GM19351 (cell line): ENCODE measurements around the gene SCLT1.

Experiments used
- ATAC-seq: cut with Tn5 transposase; IDR thresholded peaks from one replicate; pipeline ENCODE4 v1.9.1; 2021; ENCODE audit warnings: mild to moderate bottlenecking, moderate library complexity; ENCODE audit not compliant: unreplicated experiment

The SCLT1 gene

DNA sequence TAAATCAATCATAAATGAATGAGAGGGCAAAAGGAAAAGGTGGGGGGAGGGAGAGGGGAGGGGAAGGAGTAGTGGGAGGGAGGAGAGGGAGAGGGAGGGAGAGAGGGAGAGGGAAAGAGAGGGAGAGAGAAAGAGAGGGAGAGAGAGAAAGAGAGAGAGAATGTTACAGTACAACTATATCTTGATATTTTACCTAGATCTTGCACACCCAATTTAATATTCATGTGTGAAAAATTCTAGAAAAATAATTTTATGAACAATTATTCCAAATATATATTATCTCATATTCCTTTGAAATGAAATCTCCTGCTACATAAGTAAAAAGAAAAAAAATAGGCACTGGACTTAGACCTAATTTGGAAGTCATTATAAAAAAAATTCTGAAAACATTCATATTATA, 120.0 kb downstream of the SCLT1 start:
- ATAC-seq = no peak

DNA sequence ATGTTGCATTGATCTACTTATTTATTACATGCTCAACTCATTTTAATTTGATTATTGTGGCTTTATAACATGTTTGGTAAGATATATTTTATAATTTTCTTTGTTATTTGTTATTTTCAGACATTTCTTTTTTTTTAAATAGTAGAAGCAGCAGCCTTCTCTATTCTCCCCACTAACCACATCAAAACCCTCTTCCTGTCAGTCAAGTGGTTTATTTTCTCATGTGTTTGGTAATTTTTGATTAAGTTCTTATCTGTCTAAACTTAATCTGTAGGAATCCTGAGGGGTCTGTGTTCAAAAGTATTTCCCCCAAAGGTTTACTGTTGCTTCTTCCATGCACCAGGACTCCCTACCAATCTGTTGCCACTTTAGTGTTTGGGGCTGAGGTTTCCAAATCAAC, 131.9 kb downstream of the SCLT1 start:
- ATAC-seq = no peak

DNA sequence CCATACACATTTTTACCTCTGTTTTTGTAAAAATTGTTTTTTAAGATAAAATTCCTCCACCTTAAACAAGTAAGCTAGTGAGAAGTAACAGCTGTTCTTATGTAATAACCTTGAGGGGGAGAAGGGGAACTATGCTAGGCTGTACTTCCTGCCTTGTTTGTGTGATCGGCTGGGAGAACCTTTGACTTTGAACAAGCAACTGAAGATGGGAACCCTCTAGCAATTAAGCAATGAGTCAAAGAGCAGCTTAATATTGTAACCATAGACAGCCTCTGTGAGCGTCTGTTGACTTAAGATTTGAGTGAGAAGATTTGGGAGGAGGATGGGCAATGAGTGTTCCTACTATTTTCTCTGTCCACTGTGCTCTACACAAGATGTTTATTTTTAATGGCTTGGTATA, 135.1 kb downstream of the SCLT1 start:
- ATAC-seq = no peak

DNA sequence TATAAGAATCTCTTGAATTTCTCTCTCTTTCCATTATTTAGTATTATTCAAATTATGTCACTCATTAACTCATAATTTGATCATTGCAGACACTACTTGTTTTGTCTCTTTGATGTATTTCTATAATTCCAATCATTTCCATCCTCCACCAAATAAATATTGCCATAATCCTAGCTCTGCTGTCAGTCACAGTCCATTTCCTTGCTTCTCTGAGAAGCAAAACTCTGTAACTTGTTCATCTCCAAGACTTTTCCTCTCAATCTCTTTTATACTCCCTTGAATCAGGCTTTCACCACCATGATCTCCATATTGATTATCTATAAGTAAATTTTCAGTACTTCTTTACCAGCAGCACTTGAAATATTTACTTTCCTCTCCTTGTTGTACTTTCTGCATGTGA, 135.9 kb downstream of the SCLT1 start:
- no peak for ATAC-seq

DNA sequence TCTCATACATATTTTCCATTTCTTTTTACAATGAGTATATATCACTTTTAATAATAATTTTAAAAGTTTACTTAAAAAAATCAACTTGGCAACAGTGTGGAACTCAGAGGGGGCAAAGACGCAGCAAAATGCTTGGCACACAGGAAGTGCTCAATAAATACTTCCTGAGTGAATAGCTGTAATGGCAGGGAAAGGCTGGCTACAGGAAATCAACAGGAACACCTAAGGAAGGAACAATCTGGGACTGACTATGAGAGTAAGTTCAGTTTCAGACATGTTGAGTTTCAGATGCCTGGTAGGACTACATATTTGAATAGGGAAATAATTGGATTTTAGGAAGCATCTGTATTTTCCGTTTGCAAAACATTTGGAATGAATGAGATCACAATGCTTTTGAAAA, 137.6 kb downstream of the SCLT1 start:
- ATAC-seq = no peak

DNA sequence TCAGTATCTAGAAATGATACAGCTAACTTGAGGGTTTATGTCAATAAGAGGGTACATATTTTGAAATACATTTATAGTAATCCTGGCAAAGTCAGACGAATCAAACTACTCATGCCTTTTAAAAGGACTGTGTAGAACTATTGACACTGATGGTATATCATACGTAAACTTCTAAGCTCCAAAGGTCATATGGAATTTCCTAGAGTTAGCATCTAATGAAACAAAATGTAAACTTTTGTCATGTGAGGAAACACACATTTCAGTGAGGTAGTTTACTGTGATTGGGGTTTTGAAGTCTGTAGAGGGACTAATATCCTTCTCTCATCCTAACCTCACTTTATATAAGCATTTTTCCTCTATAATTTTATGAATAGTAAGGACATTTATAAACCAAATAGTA, 138.4 kb downstream of the SCLT1 start:
- ATAC-seq = no peak

DNA sequence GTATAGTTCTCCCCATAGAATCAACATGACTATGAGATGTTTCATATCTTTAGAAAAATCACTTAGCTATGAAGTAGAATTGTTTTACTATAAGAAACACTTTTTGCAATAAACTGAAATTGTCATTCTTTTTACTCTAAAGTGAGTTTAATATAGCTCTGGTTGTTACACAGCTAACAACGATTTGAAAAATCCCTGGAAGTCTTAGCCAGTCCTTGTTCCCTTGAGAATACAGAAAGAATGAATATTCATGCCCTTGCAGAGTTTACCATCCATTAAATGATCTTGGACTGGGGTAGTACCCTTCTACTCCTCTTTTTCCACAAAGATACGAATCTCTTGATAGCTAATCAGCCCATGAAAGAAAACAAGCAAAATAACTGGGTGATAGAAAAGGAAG, 142.0 kb downstream of the SCLT1 start:
- ATAC-seq = no peak

DNA sequence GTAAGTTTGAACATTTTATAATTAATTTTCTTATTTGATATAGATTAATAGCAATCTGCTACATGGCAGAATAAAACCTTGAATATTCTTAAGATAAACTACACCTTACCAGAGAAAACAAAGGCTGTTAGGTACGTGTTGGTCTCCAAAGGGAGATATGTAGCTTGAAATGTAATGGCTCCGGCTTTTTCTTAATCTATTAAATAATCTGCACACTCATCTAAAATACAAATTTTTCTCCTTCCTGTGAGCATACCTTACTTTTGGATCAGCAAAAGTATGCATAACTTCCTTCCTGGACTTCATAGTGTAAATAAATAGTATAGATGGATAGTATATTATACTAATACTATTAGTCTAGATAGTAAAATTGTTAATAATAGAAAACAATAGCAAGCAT, 142.5 kb downstream of the SCLT1 start:
- ATAC-seq = no peak

DNA sequence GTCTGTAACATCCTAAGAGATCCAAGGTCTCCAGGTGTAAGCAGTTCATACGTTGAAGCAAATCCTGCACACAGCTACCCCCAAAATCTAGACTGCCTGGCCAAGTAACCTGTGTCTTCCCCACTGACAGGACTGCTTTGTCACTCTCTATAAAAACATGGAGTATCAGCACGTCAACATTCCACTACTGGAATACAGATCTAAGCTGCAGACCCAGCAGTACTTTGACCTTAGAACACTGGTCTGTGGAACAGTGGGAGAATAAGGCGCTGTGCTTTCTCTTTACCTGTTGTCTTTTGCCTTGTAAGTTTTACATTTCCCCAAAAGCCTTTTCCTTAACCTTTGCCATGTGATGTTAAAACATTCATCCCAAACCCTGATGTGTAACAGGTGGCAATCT, 146.4 kb downstream of the SCLT1 start:
- ATAC-seq = no peak

DNA sequence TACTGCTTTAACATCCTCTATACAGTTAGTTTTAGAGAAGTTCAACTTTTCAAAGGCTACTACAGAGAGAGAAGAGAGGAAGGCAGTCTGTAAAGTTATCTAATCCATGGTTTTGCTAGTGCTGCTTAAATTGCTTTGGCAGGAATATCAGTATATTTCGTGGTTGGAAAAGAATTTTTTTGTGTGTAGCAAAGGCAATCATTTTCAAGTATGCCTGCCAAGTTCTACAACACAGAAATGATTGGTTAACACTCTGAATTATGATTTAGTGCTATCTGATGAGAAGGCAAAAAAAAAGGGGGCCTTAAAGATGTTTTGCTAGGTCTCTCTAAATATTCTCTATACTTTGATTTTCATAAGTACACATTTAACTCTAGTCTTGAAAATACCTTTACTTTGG, 150.7 kb downstream of the SCLT1 start:
- ATAC-seq = no peak

DNA sequence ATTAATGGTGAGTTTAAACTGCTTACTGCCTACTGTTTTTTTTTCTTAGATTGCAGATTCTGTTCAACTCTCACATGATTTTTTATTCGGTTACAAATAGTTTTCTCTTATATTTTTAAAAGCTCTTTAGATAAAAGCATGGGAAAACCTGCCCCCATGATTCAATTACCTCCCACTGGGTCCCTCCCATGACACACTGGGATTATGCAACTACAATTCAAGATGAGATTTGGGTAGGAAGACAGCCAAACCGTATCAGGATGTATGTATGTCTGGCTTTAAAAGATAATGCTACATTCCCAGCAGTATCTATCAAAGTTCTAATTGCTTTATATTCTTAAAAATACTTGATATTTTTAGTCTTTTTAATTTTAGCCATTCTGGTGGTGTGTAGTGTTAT, 152.4 kb downstream of the SCLT1 start:
- no peak for ATAC-seq

DNA sequence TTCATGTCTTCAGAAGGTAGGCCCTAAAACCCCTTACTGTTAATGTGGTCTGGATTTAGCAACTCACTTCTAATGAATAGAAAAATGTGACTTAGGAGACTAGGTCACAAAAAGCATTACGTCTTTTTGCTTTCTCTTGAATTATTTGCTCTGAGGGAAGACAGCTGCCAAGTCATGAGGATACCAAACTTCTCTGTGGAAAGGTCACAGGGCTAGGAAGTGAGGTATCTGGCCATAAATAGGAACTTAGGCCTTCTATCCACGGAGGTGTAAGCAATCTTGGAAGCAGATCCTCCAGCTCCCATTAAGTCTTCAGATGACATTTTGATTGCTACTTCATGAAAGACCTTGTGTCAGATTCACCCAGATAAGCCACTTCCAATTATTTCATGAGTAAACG, 163.3 kb downstream of the SCLT1 start:
- ATAC-seq = no peak

DNA sequence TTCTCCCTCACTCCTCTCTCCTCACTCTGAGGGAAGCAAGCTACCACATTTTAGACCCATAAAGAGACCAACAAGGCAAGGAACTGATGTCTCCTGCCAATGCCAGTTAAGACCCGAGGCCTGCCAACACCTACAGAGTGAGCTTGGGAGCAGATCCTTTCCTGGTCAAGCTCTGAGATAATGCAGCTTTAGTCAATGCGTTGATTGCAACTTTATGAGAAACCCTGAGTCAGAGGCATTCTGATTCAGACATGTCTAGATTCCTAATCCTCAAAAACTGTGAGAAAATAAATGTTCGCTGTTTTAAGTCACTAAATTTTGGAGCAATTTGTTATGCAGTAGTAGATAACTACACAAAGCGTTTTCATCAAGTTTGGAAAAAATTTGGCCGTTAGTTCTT, 168.4 kb downstream of the SCLT1 start:
- no peak for ATAC-seq

DNA sequence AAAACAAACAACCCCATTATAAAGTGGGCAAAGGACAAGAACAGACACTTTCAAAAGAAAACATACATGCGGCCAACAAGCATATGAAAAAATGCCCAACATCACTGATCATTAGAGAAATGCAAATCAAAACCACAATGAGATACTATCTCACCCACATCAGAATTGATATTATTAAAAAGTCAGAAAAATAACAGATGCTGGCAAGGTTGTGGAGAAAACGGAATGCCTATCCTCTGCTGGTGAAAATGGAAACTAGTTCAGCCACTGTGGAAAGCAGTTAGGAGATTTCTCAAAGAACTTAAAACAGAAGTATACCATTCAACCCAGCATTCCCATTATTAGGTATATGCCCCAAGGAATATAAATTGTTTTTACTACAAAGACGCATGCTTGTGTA, 171.4 kb downstream of the SCLT1 start:
- ATAC-seq = no peak

DNA sequence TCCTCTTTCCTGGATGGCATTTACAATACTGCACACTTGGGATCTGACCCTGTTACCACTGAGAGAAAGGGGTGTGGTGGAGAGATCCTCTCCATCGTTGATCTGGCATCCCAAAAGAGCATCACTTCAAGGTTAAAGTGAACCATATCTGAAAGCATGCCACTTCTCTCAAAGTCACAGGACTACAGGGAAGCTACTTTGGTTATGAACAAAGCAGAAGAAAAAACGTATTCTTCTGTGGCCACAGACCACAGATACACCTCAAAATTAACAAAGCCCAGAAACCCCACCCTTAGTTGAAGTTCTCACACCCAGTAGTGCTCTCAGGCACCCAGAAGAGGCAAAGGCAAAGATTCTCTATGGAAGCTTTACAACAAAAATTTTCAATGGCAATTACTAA, 175.6 kb downstream of the SCLT1 start:
- peak; percentile 75 for ATAC-seq

DNA sequence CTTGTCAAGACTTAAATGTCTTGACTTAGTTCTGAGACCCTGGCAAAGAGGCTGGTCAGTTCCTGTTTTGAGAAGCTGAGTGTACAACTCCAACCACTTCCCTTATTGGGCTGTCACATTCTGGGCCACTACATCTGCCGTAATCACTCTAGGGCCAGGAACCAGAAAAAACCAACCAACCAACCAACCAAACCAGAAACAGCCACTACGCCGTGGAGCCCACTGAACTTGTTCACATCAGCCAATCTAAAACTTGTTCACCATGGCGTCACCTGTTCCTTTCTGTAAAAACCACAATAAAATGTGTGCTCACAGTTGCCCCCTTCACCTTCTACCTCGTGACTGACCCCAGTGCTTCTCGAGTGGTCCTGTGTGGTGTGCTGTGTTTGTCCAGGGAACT, 176.5 kb downstream of the SCLT1 start:
- ATAC-seq = peak; percentile 76

DNA sequence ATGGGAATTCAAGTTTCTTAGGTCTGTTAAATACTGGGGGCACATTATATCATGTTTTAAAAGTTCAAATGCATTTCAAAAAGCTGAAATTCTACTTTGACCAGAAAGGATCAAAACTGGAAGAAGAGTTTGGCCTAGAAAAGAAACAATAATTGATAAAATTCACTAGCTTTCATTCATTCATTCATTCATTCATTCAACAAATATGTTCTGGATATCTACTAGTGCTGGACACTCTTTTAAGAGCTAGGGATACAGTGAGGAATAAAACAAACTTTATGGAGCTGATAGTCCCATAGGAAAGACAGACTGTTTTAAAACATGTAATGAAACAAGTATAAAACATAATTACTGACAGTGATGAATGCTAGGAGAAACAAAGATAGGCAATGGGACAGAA, 177.8 kb downstream of the SCLT1 start:
- ATAC-seq = no peak

DNA sequence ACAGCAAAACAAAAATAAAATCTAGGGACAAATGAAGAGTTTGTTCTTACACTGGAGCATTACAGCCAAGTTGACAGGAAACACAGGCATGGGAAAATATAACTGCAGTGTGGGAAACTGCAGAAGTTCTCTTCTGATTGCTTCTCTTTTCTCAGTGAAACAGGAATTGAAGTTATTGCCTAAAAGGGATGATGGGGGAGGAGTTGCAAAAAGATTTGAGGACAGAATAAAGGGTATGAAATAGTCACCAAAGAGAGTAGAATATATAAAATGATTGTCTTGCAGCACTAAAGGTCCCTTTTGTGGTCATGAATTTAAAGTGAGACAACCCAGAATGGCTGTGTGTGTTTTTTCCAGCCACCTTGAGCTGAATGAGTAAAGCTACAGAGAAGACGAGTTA, 180.1 kb downstream of the SCLT1 start:
- ATAC-seq = peak; percentile 9

DNA sequence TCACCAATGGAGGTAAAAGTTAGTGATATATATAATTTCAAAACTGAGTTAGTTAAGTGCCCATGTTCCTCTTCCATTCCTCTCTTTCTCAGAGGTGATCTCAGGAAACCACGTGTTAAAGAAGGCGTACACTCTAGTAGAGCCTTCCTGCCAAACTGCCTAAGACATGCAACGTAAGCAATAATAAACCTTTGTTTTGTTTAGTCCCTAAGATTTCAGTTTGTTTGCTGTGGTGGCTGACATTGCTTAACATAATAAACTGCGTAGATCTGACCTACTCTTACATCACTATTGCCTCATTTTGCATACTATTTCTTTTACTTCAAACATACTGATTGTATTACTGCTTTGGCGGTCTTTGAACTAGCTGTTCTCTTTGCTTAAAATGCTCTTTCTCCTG, 184.6 kb downstream of the SCLT1 start:
- ATAC-seq = no peak

DNA sequence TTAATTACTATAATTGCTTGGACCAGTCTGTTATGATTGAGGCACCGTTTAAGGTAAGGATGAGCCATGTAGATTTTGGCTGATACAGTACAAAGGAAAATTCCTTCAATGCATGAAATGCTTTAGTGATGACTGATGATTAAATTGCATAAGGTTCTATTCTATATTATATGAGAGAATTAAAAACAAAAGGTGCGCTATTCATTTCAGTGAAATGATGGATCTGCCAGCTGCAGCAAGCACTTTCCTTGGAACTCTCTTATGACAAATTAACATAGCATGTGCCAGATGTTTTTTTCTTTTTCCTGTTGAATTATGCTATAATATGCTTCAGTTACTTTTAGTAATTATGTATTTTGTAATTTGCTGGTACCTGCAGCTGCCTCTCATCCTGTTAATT, 185.4 kb downstream of the SCLT1 start:
- ATAC-seq = no peak

DNA sequence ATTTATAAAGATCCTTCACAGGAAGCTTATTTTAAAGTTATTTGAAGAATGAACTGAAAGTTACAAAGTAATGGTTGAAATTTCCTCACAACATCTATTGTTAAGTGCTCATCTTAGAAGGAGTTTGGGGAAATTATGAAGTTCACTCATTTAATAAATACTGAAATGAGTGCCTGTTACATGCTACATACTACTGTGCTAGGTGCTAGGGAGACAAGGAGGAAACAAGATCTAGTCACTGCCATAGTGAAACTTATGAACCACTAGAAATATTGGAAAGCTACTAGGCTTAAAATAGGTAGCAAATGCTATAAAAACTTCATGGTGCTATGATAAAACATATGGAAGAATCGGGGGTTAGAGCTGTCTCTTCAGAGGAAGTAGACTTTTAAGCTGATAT, 186.8 kb downstream of the SCLT1 start:
- ATAC-seq = no peak

DNA sequence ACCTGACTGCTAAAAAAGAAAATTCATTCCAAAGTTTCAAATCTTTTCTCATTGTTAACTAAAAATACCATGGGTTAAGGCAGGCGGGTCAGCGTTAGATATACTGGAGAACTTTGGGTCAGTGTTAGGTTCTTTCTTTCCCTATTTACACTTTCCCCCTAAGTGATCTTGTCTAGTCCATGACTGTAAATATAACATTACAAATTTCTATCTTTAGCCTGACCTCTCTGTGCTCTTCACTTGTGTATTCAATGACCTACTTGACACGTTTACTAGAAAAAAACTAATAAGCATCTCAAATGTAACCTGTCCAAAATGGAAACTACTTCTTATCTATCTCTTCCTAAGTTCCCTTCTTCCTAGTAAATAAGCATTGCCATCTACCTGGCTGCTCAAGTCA, 188.5 kb downstream of the SCLT1 start:
- no peak for ATAC-seq

DNA sequence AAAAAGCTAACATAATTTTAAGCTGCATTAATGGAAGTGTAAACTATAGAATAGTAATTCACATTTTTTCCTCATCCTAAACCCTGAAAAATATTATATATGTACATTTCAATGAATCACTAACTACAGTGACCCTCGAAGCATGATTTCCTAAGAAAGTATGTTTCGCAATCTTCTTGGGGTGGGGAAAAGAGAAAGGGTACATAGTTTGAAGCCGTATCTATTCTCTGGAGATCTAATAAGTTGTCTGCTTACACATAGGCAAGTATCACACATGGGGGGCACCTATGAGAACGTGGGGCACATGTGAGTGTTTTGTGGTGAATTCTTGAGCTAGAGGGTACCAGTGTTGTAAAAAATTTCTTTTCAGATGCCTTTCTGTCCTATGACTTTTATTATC, 212.7 kb downstream of the SCLT1 start:
- ATAC-seq = no peak

DNA sequence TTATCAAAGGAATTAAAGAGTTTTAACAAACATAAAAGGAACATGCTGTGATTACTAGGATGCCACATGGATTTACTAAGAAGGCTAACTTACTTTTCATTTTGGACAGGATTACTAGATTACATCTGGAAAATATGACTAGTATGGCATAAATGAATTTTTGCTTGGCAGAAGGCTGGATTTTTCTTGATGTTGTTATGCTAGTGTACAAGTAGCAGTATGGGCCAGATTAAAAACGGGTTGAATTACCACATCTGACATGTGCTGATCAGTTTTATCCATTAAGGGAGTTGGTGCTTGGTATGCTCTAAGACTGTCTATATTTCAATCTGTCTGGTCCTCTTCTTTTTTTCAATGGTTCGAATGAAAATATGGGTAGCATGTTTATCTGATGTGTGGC, 213.4 kb downstream of the SCLT1 start:
- no peak for ATAC-seq
